Esophagus squamous epithelium (tissue), 5 donors: Measurements from ENCODE around the gene CASP7. TPM values are rescaled to one million over a fixed set of nuclear protein-coding genes. Genes with fewer than 3 reads are reported as not detected.
"Not testable (repeated sequence)": the region's sequence is repeated elsewhere in the genome, so short reads cannot be mapped to it uniquely, and the experiment has no call there.

ENCODE experiments used
- DNase-seq: peaks from one replicate; lab custom pipeline; 2025; lab: John Stamatoyannopoulos, UW
- H3K27ac ChIP-seq, 4 donors: fragments of 200-600 bp; sonication (generic); one replicate each; pipeline ENCODE4 v1.5.1; 2016 to 2019; ENCODE audit warnings: mild to moderate bottlenecking in 1 of 4
- H3K27me3 ChIP-seq, 4 donors: fragments of 200-600 bp; sonication (generic); 1 replicate in 3 of 4; 2 replicates in 1 of 4; pipeline versions ENCODE4 v1.5.1 to v1.6.0; 2017 to 2021; ENCODE audit warnings: antibody characterized with exemption in 1 of 4
- H3K36me3 ChIP-seq, 3 donors: fragments of 200-600 bp; sonication (generic); one replicate each; pipeline ENCODE4 v1.5.1; 2016 to 2019
- H3K4me1 ChIP-seq, 3 donors: fragments of 200-600 bp; sonication (generic); one replicate each; pipeline ENCODE4 v1.5.1; 2017 to 2019
- H3K4me3 ChIP-seq, 4 donors: fragments of 200-600 bp; sonication (generic); 1 replicate in 3 of 4; 2 replicates in 1 of 4; pipeline ENCODE4 v1.5.1; 2016 to 2019; ENCODE audit warnings: mild to moderate bottlenecking in 2 of 4, moderate library complexity in 1 of 4
- H3K9me3 ChIP-seq, 3 donors: fragments of 200-600 bp; sonication (generic); one replicate each; pipeline ENCODE4 v1.5.1; 2016 to 2019
- POLR2A ChIP-seq, 4 donors: fragments of 450-650 bp; IDR thresholded peaks; one replicate each; pipeline ENCODE4 v1.6.1; 2017; ENCODE audit warnings: antibody characterized with exemption in 4 of 4, mild to moderate bottlenecking in 4 of 4, moderate library complexity in 3 of 4
- WGBS, 2 donors: methylation state at CpG; one replicate each; pipeline ENCODE4 v1.1.5; 2018; 5-methylcytosine and 5-hydroxymethylcytosine counted together
- intact Hi-C: fragments of 100-400 bp; cut with DNase I; formaldehyde crosslinking; loops from one replicate; pipeline ENCODE4 v1.15.0; 2022
- total RNA-seq, 4 donors: library from RNA; depleted of rRNA; stranded (reverse); fragments of >200 nt; gene quantifications; one replicate each; pipeline ENCODE4 v1.1.0, GENCODE V29; 2016
- TF ChIP-seq, protein P1 (sequence below), 6 experiments: fragments of 450-650 bp in 4 of 6; fragments of 200-600 bp in 2 of 6; sonication (generic) in 2 of 6; IDR thresholded peaks; one replicate each; pipeline ENCODE4 v1.5.1; 2016 to 2019; ENCODE audit warnings: antibody characterized with exemption in 6 of 6, mild to moderate bottlenecking in 4 of 6, moderate library complexity in 4 of 6
- donor health status: DM: yes; HTN: yes; CAD: no.

Gene CASP7
- total RNA-seq, 4 donors from 2014 or later, result 12.9 to 24.2 (median 18.8) TPM

DNA sequence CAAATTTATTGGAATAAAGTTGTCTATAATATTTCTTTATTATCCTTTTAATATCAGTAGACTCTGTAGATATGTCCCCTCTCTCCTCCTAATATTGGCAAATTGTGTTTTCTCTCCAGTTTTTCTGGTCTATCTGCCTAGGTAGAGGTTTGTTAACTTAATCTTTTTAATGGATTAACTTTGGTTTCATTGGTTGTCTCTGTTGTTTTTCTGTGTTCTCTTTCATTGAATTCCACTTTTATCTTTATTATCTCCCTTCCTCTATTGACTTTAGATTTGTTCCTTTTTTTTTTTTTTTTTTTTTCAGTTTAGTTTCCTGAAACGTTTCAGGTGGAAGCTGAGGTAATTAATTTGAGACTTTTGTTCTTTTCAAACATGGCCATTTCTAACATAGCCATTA is 82.4 kb downstream of the CASP7 start:
- H3K36me3 ChIP-seq, result no peaks in the 10 kb centered on the region
- H3K27me3 ChIP-seq, result no peaks in the 10 kb centered on the region
- TF ChIP-seq POLR2A (IDR thresholded peaks at IDR 0.05), result no peak
- TF ChIP-seq, protein P1, sequence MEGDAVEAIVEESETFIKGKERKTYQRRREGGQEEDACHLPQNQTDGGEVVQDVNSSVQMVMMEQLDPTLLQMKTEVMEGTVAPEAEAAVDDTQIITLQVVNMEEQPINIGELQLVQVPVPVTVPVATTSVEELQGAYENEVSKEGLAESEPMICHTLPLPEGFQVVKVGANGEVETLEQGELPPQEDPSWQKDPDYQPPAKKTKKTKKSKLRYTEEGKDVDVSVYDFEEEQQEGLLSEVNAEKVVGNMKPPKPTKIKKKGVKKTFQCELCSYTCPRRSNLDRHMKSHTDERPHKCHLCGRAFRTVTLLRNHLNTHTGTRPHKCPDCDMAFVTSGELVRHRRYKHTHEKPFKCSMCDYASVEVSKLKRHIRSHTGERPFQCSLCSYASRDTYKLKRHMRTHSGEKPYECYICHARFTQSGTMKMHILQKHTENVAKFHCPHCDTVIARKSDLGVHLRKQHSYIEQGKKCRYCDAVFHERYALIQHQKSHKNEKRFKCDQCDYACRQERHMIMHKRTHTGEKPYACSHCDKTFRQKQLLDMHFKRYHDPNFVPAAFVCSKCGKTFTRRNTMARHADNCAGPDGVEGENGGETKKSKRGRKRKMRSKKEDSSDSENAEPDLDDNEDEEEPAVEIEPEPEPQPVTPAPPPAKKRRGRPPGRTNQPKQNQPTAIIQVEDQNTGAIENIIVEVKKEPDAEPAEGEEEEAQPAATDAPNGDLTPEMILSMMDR (IDR thresholded peaks at IDR 0.05), result no peak
- DNase-seq, result no peak
- intact Hi-C loops, result no loop called here
- peaks cover 0 to 6% (median 0%) of the 10 kb centered on the region in 3 donors for H3K9me3 ChIP-seq
- WGBS, 2 donors, result 14 to 23% methylated on average over 1 of the region's 1 CpG
- no peaks in the 10 kb centered on the region for H3K4me1 ChIP-seq
- H3K4me3 ChIP-seq, result no peak overlapping the region
- no peak overlapping the region for H3K27ac ChIP-seq

DNA sequence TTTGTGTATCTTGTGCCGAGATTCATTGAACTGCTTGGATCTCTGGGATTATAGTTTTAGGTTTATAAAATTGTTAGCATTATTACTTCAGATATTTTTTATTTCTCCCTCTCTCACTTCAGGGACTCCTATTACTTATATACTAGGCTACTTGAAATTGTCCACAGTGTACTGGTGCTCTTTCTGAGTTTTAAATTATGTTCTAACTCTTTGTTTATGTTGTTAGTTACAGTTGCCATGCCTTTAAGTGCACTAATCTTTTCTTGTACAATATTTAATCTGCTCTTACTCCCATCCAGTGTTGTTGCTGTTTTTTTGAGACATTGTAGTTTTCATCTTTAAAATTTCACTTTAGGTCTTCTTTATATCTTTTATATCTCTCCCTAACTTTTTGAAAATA is 84.9 kb downstream of the CASP7 start:
- H3K27ac ChIP-seq, result no peak overlapping the region
- intact Hi-C loops, result no loop called here
- H3K4me3 ChIP-seq, result no peak overlapping the region
- 25 to 27% methylated on average over 1 of the region's 1 CpG for WGBS, 2 donors
- DNase-seq, result no peak
- TF ChIP-seq, protein P1 (IDR thresholded peaks at IDR 0.05), result no peak
- TF ChIP-seq POLR2A (IDR thresholded peaks at IDR 0.05), result no peak
- H3K27me3 ChIP-seq, result no peaks in the 10 kb centered on the region
- H3K4me1 ChIP-seq, result no peaks in the 10 kb centered on the region
- H3K9me3 ChIP-seq, result peaks cover 0 to 6% (median 0%) of the 10 kb centered on the region in 3 donors
- H3K36me3 ChIP-seq, result no peaks in the 10 kb centered on the region

DNA sequence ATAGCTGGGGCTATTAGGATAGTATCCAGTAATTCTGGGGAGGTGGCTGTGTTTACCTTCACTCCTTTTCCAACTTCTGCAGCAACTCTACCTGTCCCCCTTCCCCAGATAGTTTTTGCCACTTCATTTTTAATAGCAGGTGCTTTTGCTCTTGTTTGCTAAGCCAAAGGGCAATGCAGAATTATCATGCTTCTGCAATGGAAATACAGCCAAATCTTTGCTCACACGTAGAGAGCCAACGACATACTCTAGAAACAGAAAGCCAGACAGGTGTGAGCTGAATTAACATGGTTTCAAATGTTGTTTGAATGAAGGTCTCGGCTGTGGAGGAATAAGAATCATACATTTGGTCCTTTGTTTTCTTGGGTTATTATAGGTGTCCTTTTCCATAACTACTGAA is 86.2 kb downstream of the CASP7 start:
- Histone ChIP-seq H3K9me3 (peaks cover 0 to 6% (median 0%) of the 10 kb centered on the region in 3 donors), H3K27ac (no peak overlapping the region), H3K4me3 (no peak overlapping the region), H3K36me3 (no peaks in the 10 kb centered on the region), H3K4me1 (no peaks in the 10 kb centered on the region), H3K27me3 (peaks cover 0 to 8% (median 0%) of the 10 kb centered on the region in 4 donors)
- TF ChIP-seq POLR2A (IDR thresholded peaks at IDR 0.05), result no peak
- TF ChIP-seq, protein P1 (IDR thresholded peaks at IDR 0.05), result no peak
- no peak for DNase-seq
- intact Hi-C loops, result no loop called here
- 59 to 71% methylated on average over 3 of the region's 3 CpGs for WGBS, 2 donors

DNA sequence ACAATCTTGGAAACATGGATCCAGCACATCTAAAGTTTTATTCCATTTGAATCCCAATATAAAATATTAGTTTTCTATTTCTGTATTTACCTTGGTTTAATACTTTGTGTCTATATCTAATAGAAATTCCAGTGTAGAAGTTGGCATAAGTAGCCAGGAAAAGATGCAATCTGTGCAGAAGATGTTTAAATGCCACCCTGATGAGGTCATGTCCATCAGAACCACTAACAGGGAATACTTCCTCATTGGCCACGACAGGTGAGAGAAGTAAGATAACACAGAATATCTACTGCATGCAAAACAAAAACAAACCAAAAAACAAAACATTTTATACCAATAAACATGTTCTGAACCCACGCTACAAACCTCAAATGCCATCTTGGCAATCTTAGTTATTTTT is 87.5 kb downstream of the CASP7 start:
- Histone ChIP-seq H3K9me3 (peaks cover 0 to 6% (median 0%) of the 10 kb centered on the region in 3 donors), H3K4me1 (no peaks in the 10 kb centered on the region), H3K27me3 (peaks cover 0 to 11% (median 0%) of the 10 kb centered on the region in 4 donors), H3K4me3 (no peak overlapping the region), H3K27ac (no peak overlapping the region), H3K36me3 (no peaks in the 10 kb centered on the region)
- 73 to 76% methylated on average over 2 of the region's 2 CpGs for WGBS, 2 donors
- no peak for DNase-seq
- no peak for TF ChIP-seq POLR2A (IDR thresholded peaks at IDR 0.05)
- TF ChIP-seq, protein P1 (IDR thresholded peaks at IDR 0.05), result no peak
- intact Hi-C loops, result no loop called here

DNA sequence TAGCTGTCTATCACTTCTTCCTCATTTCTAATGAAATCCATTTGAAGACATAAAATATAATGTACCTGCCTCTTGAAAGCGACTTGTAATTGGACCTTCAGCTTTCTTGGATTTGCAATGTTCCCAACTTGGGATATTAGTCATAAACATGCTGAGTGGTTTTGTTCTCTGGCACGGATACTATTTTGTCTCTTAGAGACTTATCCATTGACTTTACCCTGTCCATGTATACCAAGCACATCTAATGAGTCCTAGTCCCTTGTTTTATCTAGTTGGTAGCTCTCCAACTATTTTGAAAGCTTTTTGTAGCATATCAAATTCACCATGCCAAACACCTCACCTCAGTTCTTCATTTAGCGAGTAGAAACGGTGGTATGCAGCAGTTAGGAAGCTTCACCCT is 90.6 kb downstream of the CASP7 start:
- no peak for DNase-seq
- intact Hi-C loops, result no loop called here
- H3K27me3 ChIP-seq, result peaks cover 0 to 11% (median 0%) of the 10 kb centered on the region in 4 donors
- no peak overlapping the region for H3K27ac ChIP-seq
- no peaks in the 10 kb centered on the region for H3K4me1 ChIP-seq
- H3K36me3 ChIP-seq, result no peaks in the 10 kb centered on the region
- no peak overlapping the region for H3K4me3 ChIP-seq
- no peaks in the 10 kb centered on the region for H3K9me3 ChIP-seq
- no peak for TF ChIP-seq POLR2A (IDR thresholded peaks at IDR 0.05)
- TF ChIP-seq, protein P1 (IDR thresholded peaks at IDR 0.05), result no peak
- WGBS, 2 donors, result 72 to 78% methylated on average over 4 of the region's 4 CpGs

DNA sequence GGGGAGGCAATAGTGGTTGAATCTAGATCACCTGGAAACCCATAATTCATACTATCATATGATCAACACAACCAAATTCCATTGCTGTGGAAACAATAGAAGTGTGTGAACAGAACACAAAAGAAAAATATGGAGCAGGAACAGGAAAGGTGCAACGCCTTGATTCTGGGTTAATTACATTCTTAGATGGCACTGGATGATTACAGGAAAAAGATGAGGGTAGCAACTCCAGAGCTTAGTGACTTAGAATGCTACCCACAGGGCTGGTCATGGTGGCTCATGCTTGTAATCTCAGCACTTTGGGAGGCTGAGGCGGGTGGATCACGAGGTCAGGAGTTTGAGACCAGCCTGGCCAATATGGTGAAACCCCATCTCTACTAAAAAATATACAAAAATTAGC is 91.4 kb downstream of the CASP7 start:
- intact Hi-C loops, H3K36me3 ChIP-seq: not testable (repeated sequence)
- H3K27me3 ChIP-seq, result peaks cover 0 to 11% (median 0%) of the 10 kb centered on the region in 4 donors

More for the DNA sequence above, 91.4 kb downstream of the CASP7 start:
- DNase-seq, H3K4me1 ChIP-seq, H3K9me3 ChIP-seq, H3K4me3 ChIP-seq, H3K27ac ChIP-seq: not testable (repeated sequence)
- WGBS, 2 donors, result 72% methylated on average over 3 of the region's 3 CpGs
